CD4-positive, CD25-positive, alpha-beta regulatory T cell (primary cell): ENCODE results near the gene MAP1LC3C. TPM values are rescaled to one million over a fixed set of nuclear protein-coding genes. Genes with fewer than 3 reads are reported as not detected.

ENCODE experiments used
- polyA plus RNA-seq, 4 donors: library from polyadenylated mRNA; unstranded; fragments of 300-500 nt; fragmentation: Illumina TruSeq; gene quantifications; one replicate each; pipeline ENCODE4 v1.2.3, GENCODE V29; 2021
- total RNA-seq: library from RNA; stranded (reverse); gene quantifications from one replicate; pipeline ENCODE4 v1.2.3, GENCODE V29; 2022

The MAP1LC3C gene
- total and polyA plus RNA-seq, 5 donors from 2014 or later, result not detected

Other genes starting within 250 kb of the MAP1LC3C start
- gene EXO1, start 150.9 kb downstream of the MAP1LC3C start, total RNA-seq, result 2.3 TPM
- gene EXO1, start 150.9 kb downstream of the MAP1LC3C start, polyA plus RNA-seq, result 1 to 10 TPM in 3 of 4 donors, under 1 TPM in 1; 0.83 to 2.7 (median 1.8) TPM
- not detected for gene BECN2, start 41.3 kb downstream of the MAP1LC3C start, total RNA-seq
- not detected for gene BECN2, start 41.3 kb downstream of the MAP1LC3C start, polyA plus RNA-seq